ENCODE data around the gene LRRC17.

Gene LRRC17

DNA sequence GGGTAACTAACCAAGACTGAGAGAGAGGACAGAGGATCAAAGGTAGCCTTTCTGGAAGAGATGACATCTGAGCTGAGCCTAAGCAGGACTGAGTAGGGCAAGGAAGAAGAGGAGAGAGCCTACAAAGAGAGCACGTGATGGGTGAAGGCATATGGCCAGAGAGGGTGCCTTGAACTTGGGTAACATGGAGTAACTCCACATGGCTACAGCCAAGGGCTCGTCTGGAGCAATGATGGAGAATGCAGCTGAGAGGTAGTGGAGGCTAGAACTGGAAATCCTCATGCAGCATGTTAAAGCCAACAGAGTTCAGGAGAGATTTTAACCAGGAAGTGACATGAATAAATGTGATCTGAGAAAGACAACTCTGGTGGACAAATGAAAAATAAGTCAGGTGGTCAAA, 77.8 kb downstream of the LRRC17 start:
- DNase-seq = no peak

DNA sequence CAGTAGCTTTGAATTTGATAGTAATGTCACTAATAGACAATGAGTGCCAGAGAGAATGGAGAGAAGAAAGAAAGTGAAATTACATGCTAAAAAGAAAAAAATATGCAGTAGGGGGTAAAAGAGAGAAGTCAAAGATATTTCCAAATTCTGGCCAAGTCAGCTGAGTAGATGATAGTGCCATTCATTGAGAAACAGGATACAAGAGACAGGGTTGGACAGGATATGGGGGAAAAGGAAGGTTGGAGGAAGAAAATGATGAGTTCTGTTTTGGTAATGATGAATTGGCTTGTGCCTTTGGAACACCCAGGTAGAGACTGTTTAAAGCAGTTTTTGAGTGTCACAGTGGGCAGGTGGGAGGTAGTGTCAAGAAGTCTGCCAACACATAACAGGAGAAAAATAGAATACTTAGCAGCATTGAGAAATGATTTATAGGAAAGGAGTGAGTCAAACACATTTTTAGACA, 78.3 kb downstream of the LRRC17 start:
- no peak for DNase-seq

DNA sequence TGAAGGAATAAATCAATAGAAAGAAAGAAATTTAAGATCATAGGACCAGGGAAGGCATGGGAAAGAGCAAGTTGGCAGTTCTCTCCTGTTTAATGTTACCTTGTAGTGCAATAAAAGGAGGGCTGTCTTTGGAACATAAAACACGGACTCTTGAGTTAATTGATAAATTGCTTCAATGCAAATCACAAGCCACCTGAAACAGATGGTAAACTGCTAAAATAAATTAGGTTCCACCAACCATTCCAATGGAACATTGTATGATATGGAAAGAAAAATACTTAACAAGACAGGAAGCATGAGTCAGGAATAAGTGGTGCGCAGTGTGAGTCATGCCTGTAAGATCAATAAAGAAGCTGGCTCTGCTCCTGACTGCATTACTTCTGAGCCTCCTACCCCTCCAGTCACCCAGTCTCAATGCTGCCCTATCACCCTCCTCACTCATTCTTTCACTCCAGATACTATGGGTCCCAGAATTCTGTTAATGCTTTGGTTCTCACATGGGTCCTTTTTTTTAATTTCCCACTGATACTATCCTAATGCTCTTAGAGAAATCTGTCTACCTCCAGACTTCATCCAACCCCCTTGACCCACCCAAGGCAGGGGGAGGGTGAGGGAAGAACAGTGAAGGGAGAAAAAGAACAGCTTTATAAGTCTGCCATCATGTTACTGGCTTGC, 78.9 kb downstream of the LRRC17 start:
- peak; percentile 28 for DNase-seq

DNA sequence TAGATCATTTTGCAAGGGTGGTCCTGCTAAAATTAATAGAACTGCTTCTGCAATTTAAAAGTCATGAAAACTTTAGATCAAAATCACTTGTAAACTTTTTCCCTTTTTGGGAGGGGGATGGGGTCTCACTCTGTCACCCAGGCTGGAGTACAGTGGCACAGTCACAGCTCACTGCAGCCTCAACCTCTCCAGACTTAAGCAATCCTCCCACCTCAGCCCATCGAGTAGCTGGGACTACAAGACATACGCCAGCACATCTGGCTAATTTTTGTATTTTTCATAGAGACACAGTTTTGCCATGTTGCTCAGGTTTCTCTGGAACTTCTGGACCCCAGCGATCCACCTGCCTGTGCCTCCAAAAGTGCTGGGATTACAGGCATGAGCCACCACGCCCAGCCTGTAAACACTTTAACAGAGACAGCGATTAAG, 79.7 kb downstream of the LRRC17 start:
- DNase-seq = no peak

DNA sequence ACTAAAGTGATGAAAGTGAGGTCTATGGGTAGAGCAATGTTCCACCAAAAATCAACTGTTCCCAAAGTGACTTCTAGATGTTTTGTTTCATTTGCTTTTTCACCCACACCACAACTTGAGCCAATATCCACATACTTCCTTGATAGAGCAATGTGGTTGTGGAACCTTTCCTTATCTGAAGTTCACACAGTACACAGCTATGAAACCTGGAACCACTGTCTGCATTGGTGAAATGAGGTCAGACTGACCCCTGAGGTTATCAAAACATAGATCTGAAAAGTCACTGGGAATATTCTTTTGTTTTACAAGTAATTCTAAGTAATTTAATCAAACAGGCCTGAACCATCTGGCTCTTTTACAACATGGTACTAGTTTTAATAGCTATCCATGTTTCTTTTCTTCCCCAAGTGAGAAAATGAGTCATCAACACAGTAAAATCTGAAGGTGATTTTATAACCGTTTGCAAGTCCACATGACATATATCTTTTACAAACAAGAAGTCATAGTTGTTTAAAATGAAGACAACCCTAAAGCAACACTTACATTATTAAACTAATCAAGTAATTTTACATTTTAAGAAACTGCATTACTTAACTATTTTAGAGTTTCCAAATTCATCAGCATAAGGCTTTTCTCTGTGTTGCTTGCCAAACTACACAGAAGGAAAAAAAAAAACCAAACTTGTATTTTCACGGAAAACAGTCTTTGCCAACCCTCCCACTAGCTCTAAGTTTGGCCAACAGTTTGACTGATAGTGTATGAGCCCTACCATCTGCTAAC, 80.3 kb downstream of the LRRC17 start:
- DNase-seq = no peak

DNA sequence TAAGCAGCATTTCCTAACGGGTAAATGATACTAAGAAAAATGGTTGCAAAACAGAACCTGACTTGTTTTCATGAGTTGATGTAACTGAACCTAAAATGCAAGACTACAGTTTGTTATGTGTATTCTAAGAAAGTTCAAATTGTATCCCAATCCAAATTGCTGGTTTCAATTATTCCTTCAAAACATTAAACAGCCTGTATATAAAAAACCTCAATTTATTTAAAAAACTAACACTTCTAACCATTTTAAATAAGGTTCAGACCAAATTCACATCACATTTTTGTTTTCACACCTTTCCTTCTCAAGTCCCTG, 80.9 kb downstream of the LRRC17 start:
- no peak for DNase-seq

DNA sequence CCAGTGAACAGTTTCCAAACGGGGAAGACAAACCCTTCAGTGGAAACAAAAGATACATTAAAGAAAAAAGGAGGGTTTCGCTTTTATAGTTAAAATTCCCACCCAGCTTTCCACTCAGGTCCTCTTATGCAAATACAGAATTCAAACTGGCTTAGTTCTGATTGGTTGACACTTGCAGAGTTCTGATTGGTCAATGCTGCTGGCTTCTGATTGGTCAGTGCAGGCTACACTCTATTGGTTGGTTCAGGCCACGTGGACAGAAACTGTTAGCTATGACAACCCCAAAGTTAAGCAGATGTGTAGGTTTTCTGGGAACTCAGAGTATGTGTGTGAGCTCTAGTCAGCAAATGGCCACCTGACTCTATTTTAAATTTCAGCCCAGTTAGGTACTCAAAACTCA, 81.8 kb downstream of the LRRC17 start:
- no peak for DNase-seq

Data from 8988T (cell line).